Breast epithelium (tissue), 4 donors: ENCODE data around the gene NUDT2. TPM values are rescaled to one million over a fixed set of nuclear protein-coding genes. Genes with fewer than 3 reads are reported as not detected.
"Not testable (repeated sequence)": the region's sequence is repeated elsewhere in the genome, so short reads cannot be mapped to it uniquely, and the experiment has no call there.

Experiments
- DNase-seq, 2 donors: peaks; one replicate each; pipeline ENCODE4 v3.0.0-alpha.2; 2019; ENCODE audit warnings: low spot score in 2 of 2
- H3K27ac ChIP-seq, 2 donors: fragments of 200-600 bp; sonication (generic) in 1 of 2; one replicate each; pipeline ENCODE4 v1.5.1; 2016 to 2019; ENCODE audit warnings: mild to moderate bottlenecking in 1 of 2
- H3K27me3 ChIP-seq, 2 donors: fragments of 200-600 bp; sonication (generic) in 1 of 2; one replicate each; pipeline versions ENCODE4 v1.5.1 to v1.6.0; 2017 to 2019; ENCODE audit warnings: control low read depth in 1 of 2, mild to moderate bottlenecking in 1 of 2
- H3K36me3 ChIP-seq: fragments of 200-600 bp; one replicate; pipeline ENCODE4 v1.5.1; 2019
- H3K4me1 ChIP-seq, 2 donors: fragments of 200-600 bp; sonication (generic); one replicate each; pipeline ENCODE4 v1.5.1; 2016 to 2019; ENCODE audit warnings: control low read depth in 1 of 2
- H3K4me3 ChIP-seq, 3 donors: fragments of 200-600 bp; sonication (generic); 1 replicate in 2 of 3; 2 replicates in 1 of 3; pipeline ENCODE4 v1.5.1; 2016 to 2019; ENCODE audit warnings: mild to moderate bottlenecking in 3 of 3, moderate library complexity in 2 of 3
- H3K9me3 ChIP-seq, 2 donors: fragments of 200-600 bp; sonication (generic) in 1 of 2; one replicate each; pipeline ENCODE4 v1.5.1; 2016 to 2019; ENCODE audit warnings: control low read depth in 1 of 2
- POLR2A ChIP-seq: fragments of 450-650 bp; IDR thresholded peaks from one replicate; pipeline ENCODE4 v1.6.1; 2016; ENCODE audit warnings: antibody characterized with exemption, mild to moderate bottlenecking, moderate library complexity
- POLR2AphosphoS5 ChIP-seq, 3 donors: sonication (generic); formaldehyde crosslinking; IDR thresholded peaks; one replicate each; pipeline ENCODE4 v1.6.1; 2017; ENCODE audit warnings: antibody characterized with exemption in 3 of 3
- intact Hi-C: fragments of 100-400 bp; cut with DNase I; formaldehyde crosslinking; loops from one replicate; pipeline ENCODE4 v1.15.1; 2023; ENCODE audit warnings: low total_unique reads
- total RNA-seq, 3 donors: library from RNA; depleted of rRNA; stranded (reverse); fragments of >200 nt; gene quantifications; one replicate each; pipeline ENCODE4 v1.1.0, GENCODE V29; 2016
- TF ChIP-seq, protein P1 (sequence below), 3 donors: fragments of 450-650 bp; IDR thresholded peaks; one replicate each; pipeline ENCODE4 v1.5.1; 2016 to 2017; ENCODE audit warnings: antibody characterized with exemption in 3 of 3, mild to moderate bottlenecking in 3 of 3, moderate library complexity in 3 of 3

The NUDT2 gene
- total RNA-seq, 3 donors from 2014 or later = 20.0 to 22.0 (median 21.6) TPM

DNA sequence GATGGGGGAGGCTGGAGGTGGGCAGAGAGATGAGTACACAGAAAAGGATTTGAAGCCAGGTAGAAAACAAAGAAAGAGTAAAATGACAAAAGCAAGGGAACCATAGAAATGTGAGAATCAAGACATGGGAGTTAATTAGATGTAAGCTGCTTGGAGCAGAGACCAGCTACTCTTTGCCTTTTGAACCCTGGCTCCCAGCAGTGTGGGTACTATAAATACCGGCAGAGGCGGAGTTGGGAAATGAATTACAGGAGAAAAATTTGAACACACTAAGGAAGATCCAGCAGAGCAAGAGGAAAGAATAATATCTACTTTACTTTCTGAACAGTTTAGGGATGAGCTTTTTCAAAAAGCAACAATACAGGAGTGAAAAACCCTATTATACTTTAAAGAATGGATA is 36.8 kb upstream of the NUDT2 start:
- no peak for TF ChIP-seq POLR2A
- TF ChIP-seq, protein P1, sequence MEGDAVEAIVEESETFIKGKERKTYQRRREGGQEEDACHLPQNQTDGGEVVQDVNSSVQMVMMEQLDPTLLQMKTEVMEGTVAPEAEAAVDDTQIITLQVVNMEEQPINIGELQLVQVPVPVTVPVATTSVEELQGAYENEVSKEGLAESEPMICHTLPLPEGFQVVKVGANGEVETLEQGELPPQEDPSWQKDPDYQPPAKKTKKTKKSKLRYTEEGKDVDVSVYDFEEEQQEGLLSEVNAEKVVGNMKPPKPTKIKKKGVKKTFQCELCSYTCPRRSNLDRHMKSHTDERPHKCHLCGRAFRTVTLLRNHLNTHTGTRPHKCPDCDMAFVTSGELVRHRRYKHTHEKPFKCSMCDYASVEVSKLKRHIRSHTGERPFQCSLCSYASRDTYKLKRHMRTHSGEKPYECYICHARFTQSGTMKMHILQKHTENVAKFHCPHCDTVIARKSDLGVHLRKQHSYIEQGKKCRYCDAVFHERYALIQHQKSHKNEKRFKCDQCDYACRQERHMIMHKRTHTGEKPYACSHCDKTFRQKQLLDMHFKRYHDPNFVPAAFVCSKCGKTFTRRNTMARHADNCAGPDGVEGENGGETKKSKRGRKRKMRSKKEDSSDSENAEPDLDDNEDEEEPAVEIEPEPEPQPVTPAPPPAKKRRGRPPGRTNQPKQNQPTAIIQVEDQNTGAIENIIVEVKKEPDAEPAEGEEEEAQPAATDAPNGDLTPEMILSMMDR (IDR thresholded peaks at IDR 0.05) = no peak
- H3K4me1 ChIP-seq = no peaks in the 10 kb centered on the region
- no peaks in the 10 kb centered on the region for H3K36me3 ChIP-seq
- intact Hi-C loops = no loop called here
- no peak overlapping the region for H3K27ac ChIP-seq
- no peak overlapping the region for H3K4me3 ChIP-seq
- no peak for DNase-seq
- H3K27me3 ChIP-seq = no peaks in the 10 kb centered on the region
- H3K9me3 ChIP-seq = no peaks in the 10 kb centered on the region

DNA sequence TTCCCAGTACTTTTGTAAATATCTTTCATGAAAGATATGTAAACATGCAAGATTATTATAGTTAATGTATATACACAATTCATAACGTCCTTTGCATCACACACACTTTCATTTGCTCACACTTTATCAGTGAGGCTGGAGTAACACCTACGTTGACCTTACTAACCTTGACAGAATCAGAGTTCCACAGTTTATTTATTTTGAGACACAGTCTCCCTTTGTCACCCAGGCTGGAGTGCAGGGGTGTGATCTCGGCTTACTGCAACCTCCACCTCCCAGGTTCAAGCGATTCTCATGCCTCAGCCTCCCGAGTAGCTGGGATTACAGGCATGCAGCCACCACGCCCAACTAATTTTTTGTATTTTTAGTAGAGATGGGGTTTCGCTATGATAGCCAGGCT is 28.3 kb upstream of the NUDT2 start:
- intact Hi-C loops, H3K4me3 ChIP-seq, DNase-seq: not testable (repeated sequence)

GRCh38 chr9:34308316-34308715 is 21.1 kb upstream of the NUDT2 start:
- H3K4me3 ChIP-seq, H3K4me1 ChIP-seq, DNase-seq, H3K27ac ChIP-seq, H3K27me3 ChIP-seq, H3K36me3 ChIP-seq, intact Hi-C loops, H3K9me3 ChIP-seq: not testable (repeated sequence)

More for the DNA sequence above, 28.3 kb upstream of the NUDT2 start:
- H3K27me3 ChIP-seq, H3K27ac ChIP-seq, H3K36me3 ChIP-seq, H3K4me1 ChIP-seq, H3K9me3 ChIP-seq: not testable (repeated sequence)

GRCh38 chr9:34310215-34310614 is 19.2 kb upstream of the NUDT2 start:
- Histone ChIP-seq H3K9me3 (no peaks in the 10 kb centered on the region), H3K27ac (no peak overlapping the region), H3K27me3 (no peaks in the 10 kb centered on the region), H3K4me3 (no peak overlapping the region), H3K4me1 (no peaks in the 10 kb centered on the region), H3K36me3 (no peaks in the 10 kb centered on the region)
- no peak for DNase-seq
- intact Hi-C loops = no loop called here
- TF ChIP-seq, protein P1 (IDR thresholded peaks at IDR 0.05) = no peak
- no peak for TF ChIP-seq POLR2AphosphoS5 (IDR thresholded peaks at IDR 0.05)
- TF ChIP-seq POLR2A = no peak

- Histone ChIP-seq H3K4me3 (no peak overlapping the region), H3K4me1 (no peaks in the 10 kb centered on the region), H3K27me3 (no peaks in the 10 kb centered on the region), H3K36me3 (no peaks in the 10 kb centered on the region), H3K9me3 (no peaks in the 10 kb centered on the region), H3K27ac (no peak overlapping the region)
- DNase-seq = no peak
- intact Hi-C loops = no loop called here
- TF ChIP-seq POLR2A (no peak), POLR2AphosphoS5 (IDR thresholded peaks at IDR 0.05) (no peak)
- TF ChIP-seq, protein P1 (IDR thresholded peaks at IDR 0.05) = no peak
Measured at GRCh38 chr9:34311499-34312185, 17.7 kb upstream of the NUDT2 start.

- H3K4me3 ChIP-seq = no peak overlapping the region
- H3K9me3 ChIP-seq = no peaks in the 10 kb centered on the region
- no peaks in the 10 kb centered on the region for H3K36me3 ChIP-seq
- no peaks in the 10 kb centered on the region for H3K27me3 ChIP-seq
- TF ChIP-seq POLR2A (no peak), POLR2AphosphoS5 (IDR thresholded peaks at IDR 0.05) (no peak)
- TF ChIP-seq, protein P1 (IDR thresholded peaks at IDR 0.05) = no peak
- no peak for DNase-seq
- H3K27ac ChIP-seq = no peak overlapping the region
- no peaks in the 10 kb centered on the region for H3K4me1 ChIP-seq
- intact Hi-C loops = no loop called here
Measured at GRCh38 chr9:34317436-34317835, 11.9 kb upstream of the NUDT2 start.
